Esophagus muscularis mucosa (tissue), 4 donors: ENCODE results near the gene AJUBA.

Source experiments
- CTCF ChIP-seq, 3 experiments: fragments of 200-600 bp in 2 of 3; fragments of 450-650 bp in 1 of 3; sonication (generic) in 2 of 3; IDR thresholded peaks; one replicate each; pipeline ENCODE4 v1.5.1; 2017 to 2019; ENCODE audit warnings: antibody characterized with exemption in 3 of 3, mild to moderate bottlenecking in 2 of 3, moderate library complexity in 1 of 3
- EP300 ChIP-seq: sonication (generic); formaldehyde crosslinking; IDR thresholded peaks from one replicate; pipeline ENCODE4 v1.6.1; 2017; ENCODE audit warnings: antibody characterized with exemption
- POLR2AphosphoS5 ChIP-seq, 2 donors: sonication (generic); formaldehyde crosslinking; IDR thresholded peaks; one replicate each; pipeline ENCODE4 v1.6.1; 2017; ENCODE audit warnings: antibody characterized with exemption in 2 of 2

GRCh38 chr14:23013054-23013748, 30.9 kb upstream of the AJUBA start:
- TF ChIP-seq CTCF (IDR thresholded peaks at IDR 0.05) (no peak), EP300 (no peak), POLR2AphosphoS5 (IDR thresholded peaks at IDR 0.05) (no peak)
